GM21723 (cell line): ENCODE results near the gene IGSF11.
"Not testable (repeated sequence)": the region's sequence is repeated elsewhere in the genome, so short reads cannot be mapped to it uniquely, and the experiment has no call there.

Experiments used
- ATAC-seq: cut with Tn5 transposase; IDR thresholded peaks from one replicate; pipeline ENCODE4 v1.9.1; 2021; ENCODE audit warnings: mild to moderate bottlenecking, moderate library complexity; ENCODE audit not compliant: unreplicated experiment

IGSF11 gene

DNA sequence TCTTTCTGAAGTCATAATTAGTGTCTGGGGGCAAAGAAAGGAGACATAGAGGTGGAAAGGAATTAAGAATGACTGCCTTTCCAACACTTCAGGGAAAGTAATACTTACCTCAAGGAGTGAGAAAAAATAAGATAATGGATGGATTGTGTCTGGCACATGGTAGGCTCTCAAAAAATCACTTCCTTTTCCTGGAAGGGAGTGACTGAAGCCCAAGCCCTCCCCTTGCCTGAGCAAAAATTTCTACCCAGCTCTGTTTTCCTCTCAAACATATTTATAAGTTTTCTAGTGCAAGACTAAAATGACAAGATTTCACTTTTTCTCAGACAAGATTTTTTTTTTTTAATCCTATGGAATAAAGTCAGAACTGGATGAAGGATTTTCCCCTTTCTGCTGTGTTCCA is 145.0 kb downstream of the IGSF11 start:
- ATAC-seq = no peak

DNA sequence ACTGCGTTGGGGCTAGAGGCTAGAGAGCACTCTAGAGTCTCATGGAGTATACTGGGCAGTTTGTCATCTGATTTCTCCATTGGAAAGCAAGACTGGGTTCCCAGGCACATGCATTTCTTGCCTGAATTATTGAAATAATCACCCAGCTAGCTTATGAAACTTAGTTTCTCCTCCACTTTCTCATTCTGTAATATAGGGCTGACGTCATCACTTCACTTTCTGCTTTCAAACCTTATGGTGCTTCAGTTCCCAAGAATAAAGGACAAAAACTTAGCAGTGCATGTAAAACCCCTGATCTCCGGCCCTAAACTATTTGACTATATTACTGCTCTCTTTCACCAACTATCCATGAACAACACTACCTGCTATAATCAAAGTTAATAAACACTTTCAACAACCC is 147.9 kb downstream of the IGSF11 start:
- no peak for ATAC-seq

DNA sequence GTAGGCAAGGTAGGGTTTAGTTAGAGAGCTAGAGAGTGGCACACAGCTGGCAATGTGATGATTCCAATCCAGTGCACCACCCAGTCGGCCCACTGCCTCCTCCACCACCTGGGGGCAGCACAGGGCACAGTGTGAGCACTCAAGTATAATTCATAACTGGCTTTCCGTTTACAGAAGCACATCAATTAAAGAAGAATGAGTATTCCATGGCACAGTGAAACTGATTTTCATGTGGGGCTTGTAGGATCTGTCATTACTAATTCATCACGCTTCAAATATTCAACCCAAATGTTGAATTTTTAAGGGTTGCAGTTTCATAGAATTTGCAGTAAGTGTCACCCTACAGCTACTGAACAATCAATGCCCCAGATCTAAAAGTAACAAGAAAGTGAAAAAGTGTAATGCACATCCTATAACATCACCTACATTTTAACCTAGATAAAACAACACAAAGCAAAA is 149.9 kb downstream of the IGSF11 start:
- peak; percentile 77 for ATAC-seq

DNA sequence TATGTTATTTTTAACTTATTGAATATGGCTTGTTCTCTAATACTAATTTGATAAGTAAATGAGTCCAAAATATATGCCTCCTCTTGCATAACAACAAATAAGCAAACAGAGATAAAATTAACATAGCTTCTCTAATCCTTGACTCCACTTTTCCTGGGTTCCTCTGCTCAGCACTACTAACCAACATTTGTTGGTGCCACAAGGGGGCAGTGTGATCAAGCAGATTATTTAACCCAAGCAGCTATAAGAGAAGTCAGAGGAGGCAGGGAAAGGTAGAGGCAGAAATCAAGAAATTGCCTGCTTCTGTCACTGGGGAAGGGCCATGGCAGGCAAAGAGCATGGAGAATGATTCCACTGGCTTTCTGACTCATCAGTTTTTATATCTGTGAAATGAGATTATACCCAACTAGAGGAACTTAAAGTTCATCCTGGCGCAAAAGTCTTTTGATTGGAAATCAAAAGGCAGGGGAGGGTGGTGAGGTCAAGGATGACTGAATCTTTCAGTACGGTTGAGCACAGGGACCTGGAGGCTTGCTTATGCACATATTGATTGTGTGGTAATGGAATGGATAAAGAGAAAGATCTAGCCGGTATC is 152.2 kb downstream of the IGSF11 start:
- peak; percentile 58 for ATAC-seq

DNA sequence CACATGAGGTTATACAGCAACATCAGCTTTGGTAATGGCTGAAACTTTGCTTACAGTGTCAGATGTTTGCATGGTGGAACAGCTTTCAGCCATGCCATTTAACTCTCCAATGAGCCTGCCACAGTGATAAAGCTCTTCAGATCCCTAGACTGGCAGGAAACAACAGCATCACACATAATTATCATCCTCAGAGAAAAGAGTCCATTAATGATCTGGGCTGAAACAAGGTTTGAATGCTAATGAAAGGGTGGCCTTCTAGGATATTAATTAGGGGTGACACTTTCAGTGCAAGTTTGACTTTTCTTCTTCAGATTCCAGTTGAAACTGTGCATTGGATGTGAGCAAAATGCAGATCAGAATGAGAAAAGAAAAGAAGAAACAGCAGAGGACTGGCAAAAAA is 166.6 kb downstream of the IGSF11 start:
- ATAC-seq = no peak

DNA sequence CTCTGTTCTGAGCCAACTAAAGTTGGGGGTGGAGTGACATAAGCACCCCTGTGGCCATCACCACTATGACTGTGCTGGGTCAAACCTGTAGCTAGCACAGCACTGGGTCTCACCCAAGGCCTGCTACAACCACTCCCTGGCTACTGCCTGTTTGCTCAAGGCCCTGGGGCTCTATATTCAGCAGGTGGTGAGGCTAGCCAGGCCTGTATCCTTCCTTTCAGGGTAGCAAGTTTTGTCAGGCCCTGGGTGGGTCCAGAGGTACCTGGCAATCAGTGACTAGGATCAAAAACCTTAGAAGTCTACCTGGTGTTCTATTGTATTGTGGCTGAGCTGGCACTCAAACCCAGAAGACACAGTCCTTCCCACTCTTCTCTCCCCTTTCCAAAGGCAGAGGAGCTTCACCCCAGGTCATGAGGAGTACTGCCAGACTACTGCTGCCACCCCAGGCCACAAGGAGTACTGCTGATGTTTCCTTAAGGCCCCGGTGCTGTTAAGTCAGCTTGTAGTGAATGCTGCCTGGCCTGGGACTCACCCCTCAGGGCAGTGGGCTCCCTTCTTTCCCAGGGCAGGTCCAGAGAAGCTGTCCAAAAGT is 170.8 kb downstream of the IGSF11 start:
- ATAC-seq = peak; percentile 84

DNA sequence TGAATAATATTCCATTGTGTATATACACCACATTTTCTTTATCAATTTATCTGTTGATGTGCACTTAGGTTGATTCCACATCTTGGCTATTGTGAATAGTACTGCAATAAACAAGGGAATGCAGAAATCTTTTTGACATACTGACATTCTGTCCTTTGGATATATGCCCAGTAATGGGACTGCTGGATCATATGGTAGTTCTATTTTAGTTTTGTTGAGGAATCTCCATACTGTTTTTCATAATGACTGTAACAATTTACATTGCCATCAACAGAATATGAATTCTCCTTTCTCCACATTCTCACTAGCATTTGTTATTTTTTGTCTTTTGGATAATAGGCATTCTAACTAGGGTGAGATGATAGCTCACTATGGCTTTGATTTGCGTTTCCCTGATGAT is 174.7 kb downstream of the IGSF11 start:
- ATAC-seq = no peak

DNA sequence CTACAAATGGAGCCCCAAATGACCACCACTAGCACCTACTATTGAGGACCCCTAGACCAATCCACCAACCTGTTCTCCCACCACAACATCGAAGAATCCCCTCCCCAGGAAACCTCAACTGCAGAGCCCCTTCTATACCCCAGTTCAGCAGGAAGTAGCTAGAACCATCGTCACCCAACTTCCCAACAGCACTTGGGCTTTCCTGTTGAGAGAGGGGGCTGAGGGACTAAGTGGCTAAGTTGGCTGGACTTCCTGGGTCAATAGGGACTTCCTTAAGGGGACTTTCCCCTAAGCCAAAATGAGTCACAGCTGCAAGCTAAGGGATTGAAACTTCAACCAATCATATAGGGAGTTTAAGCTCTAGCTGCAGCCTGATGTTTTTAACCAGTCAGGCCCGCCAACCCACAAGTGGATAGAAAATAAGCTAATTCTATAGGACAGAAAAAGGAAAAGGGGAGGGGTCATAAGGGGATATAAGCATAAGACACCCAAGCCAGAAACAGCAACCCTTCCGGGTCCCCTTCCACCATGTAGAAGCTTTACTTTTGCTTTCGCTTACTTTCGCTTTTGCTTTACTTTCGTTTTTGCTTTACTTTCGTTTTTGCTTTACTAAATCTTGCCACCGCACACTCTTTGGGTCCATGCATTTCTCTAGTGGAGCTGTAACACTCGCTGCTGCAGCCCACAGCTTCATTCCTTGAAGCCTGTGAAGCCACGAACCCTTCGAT is 183.0 kb downstream of the IGSF11 start:
- not testable (repeated sequence) for ATAC-seq

DNA sequence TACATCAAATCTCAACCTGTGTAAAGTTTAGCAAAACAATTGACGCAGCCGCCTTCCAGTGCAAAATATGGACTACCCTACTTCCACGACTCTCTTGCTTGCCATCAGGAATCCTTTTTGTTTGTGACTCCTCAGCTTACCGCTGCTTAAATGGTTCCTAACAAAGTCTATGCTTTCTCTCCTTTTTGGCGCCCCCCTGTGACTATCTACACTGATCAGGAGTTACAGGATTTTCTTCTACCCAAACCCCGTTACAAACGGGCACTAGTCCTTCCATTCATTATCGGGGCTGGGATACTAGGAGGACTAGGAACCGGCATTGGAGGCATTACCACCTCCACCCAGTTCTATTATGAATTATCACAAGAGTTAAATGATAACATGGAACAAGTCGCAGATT is 184.0 kb downstream of the IGSF11 start:
- no peak for ATAC-seq
